T1000 (cell line): ENCODE results near the gene FAM78B.

Experiments
- DNase-seq: peaks from one replicate; lab custom pipeline; 2025; ENCODE audit warnings: mixed read lengths; lab: John Stamatoyannopoulos, UW

Gene FAM78B

GRCh38 chr1:166164646-166164994, 2.2 kb downstream of the FAM78B start:
- DNase-seq = no peak

- DNase-seq = no peak
Observed at GRCh38 chr1:166159656-166160055, 7.1 kb downstream of the FAM78B start.

GRCh38 chr1:166156674-166157073, 10.1 kb downstream of the FAM78B start:
- no peak for DNase-seq

- no peak for DNase-seq
Observed at GRCh38 chr1:166155108-166155507, 11.7 kb downstream of the FAM78B start.

- DNase-seq = no peak
Observed at GRCh38 chr1:166153525-166154314, 13.1 kb downstream of the FAM78B start.

- DNase-seq = no peak
Observed at GRCh38 chr1:166152978-166153377, 13.8 kb downstream of the FAM78B start.

GRCh38 chr1:166151804-166152203, 15.0 kb downstream of the FAM78B start:
- no peak for DNase-seq

GRCh38 chr1:166145499-166145898, 21.3 kb downstream of the FAM78B start:
- DNase-seq = no peak

GRCh38 chr1:166141969-166142368, 24.8 kb downstream of the FAM78B start:
- no peak for DNase-seq

GRCh38 chr1:166140251-166140650, 26.6 kb downstream of the FAM78B start:
- no peak for DNase-seq

- no peak for DNase-seq
Observed at GRCh38 chr1:166139735-166140134, 27.1 kb downstream of the FAM78B start.

- DNase-seq = no peak
Observed at GRCh38 chr1:166136699-166137401, 30.0 kb downstream of the FAM78B start.

GRCh38 chr1:166136222-166136621, 30.6 kb downstream of the FAM78B start:
- DNase-seq = no peak

- no peak for DNase-seq
Observed at GRCh38 chr1:166133857-166134256, 32.9 kb downstream of the FAM78B start.

- no peak for DNase-seq
Observed at GRCh38 chr1:166133276-166133841, 33.4 kb downstream of the FAM78B start.

- no peak for DNase-seq
Observed at GRCh38 chr1:166132496-166132895, 34.3 kb downstream of the FAM78B start.

- no peak for DNase-seq
Observed at GRCh38 chr1:166129006-166129405, 37.8 kb downstream of the FAM78B start.

- DNase-seq = no peak
Observed at GRCh38 chr1:166128195-166128594, 38.6 kb downstream of the FAM78B start.

- no peak for DNase-seq
Observed at GRCh38 chr1:166127003-166127402, 39.8 kb downstream of the FAM78B start.

GRCh38 chr1:166122873-166123466, 43.8 kb downstream of the FAM78B start:
- no peak for DNase-seq

- no peak for DNase-seq
Observed at GRCh38 chr1:166121010-166121409, 45.8 kb downstream of the FAM78B start.

- DNase-seq = no peak
Observed at GRCh38 chr1:166120281-166120680, 46.5 kb downstream of the FAM78B start.

- no peak for DNase-seq
Observed at GRCh38 chr1:166119471-166119965, 47.3 kb downstream of the FAM78B start.
